MCF 10A (cell line): ENCODE results near the gene CCDC184. TPM values are rescaled to one million over a fixed set of nuclear protein-coding genes. Genes with fewer than 3 reads are reported as not detected.

ENCODE experiments used
- BruUV-seq: library from RNA; stranded (reverse); fragments of 400-500 nt; replicated peaks from 2 replicates; lab custom pipeline; 2021; lab: Mats Ljungman, UMichigan
- CTCF ChIA-PET: fragments of 300-600 bp; sonication (Branson Sonifier 250); formaldehyde crosslinking; extraction: SDS; loops from one replicate; lab custom pipeline; 2021; ENCODE audit warnings: antibody characterized with exemption, inconsistent platforms; lab: Yijun Ruan, JAX
- POLR2A ChIA-PET: fragments of 300-600, 350-650 bp; sonication (Branson Sonifier 250); formaldehyde crosslinking; extraction: SDS; loops from one replicate; lab custom pipeline; 2020; ENCODE audit warnings: antibody characterized with exemption, inconsistent platforms; lab: Yijun Ruan, JAX
- DNase-seq: peaks from one replicate; pipeline ENCODE4 v3.0.0-alpha.2; 2018; ENCODE audit not compliant: unreplicated experiment
- H3K27ac Mint-ChIP-seq: one replicate; pipeline ENCODE4 v1.8.0; 2022; ENCODE audit warnings: mild to moderate bottlenecking, low read depth, mixed read lengths; ENCODE audit not compliant: unreplicated experiment
- H3K27me3 Mint-ChIP-seq: one replicate; pipeline ENCODE4 v1.8.0; 2022; ENCODE audit warnings: mixed read lengths; ENCODE audit not compliant: insufficient read depth, unreplicated experiment
- H3K36me3 Mint-ChIP-seq: one replicate; pipeline ENCODE4 v1.8.0; 2022; ENCODE audit warnings: mild to moderate bottlenecking, moderate library complexity, mixed read lengths; ENCODE audit not compliant: insufficient read depth, unreplicated experiment
- H3K4me1 Mint-ChIP-seq: one replicate; pipeline ENCODE4 v1.8.0; 2022; ENCODE audit warnings: mixed read lengths; ENCODE audit not compliant: insufficient read depth, unreplicated experiment
- H3K4me3 Mint-ChIP-seq: one replicate; pipeline ENCODE4 v1.8.0; 2022; ENCODE audit warnings: mild to moderate bottlenecking, moderate library complexity, mixed read lengths; ENCODE audit not compliant: unreplicated experiment
- H3K9me3 Mint-ChIP-seq: one replicate; pipeline ENCODE4 v1.8.0; 2022; ENCODE audit warnings: mixed read lengths; ENCODE audit not compliant: unreplicated experiment
- CTCF ChIP-seq: fragments of 200-600 bp; IDR thresholded peaks from one replicate; pipeline ENCODE4 v1.8.0; 2022; ENCODE audit warnings: antibody characterized with exemption, mild to moderate bottlenecking; ENCODE audit not compliant: unreplicated experiment
- intact Hi-C: fragments of 100-400 bp; cut with micrococcal nuclease; formaldehyde crosslinking; loops from 2 replicates; pipeline ENCODE4 v1.14.1; 2022
- total RNA-seq: library from RNA; stranded (reverse); gene quantifications from 2 replicates; pipeline ENCODE4 v1.2.3, GENCODE V29; 2022

Gene CCDC184
- total RNA-seq, 1 experiment from 2014 or later, result not detected

GRCh38 chr12:48180857-48181495, 2.5 kb upstream of the CCDC184 start:
- peaks cover 10% of the 10 kb centered on the region for H3K4me1 Mint-ChIP-seq
- intact Hi-C loops, result no loop called here
- H3K27me3 Mint-ChIP-seq, result peaks cover 90% of the 10 kb centered on the region
- H3K27ac Mint-ChIP-seq, result no peak overlapping the region
- no peaks in the 10 kb centered on the region for H3K36me3 Mint-ChIP-seq
- BruUV-seq, result no TSS peak
- H3K9me3 Mint-ChIP-seq, result no peaks in the 10 kb centered on the region
- POLR2A ChIA-PET, result interaction anchor here (0.6 kb wide), 1 partner anchor 424 kb away, joined by 4 read pairs; no protein-coding TSS in a partner anchor
- DNase-seq, result no peak
- CTCF ChIA-PET, result interaction anchor here (0.6 to 2.9 kb wide), 5 partner anchors 8 to 1873 kb away, joined by 3 to 15 read pairs (median 4); no protein-coding TSS in a partner anchor
- no peak overlapping the region for H3K4me3 Mint-ChIP-seq
- TF ChIP-seq CTCF, result no peak

GRCh38 chr12:48182631-48183030, 813 bp upstream of the CCDC184 start:
- no peaks in the 10 kb centered on the region for H3K36me3 Mint-ChIP-seq
- POLR2A ChIA-PET, result no interaction called here
- TF ChIP-seq CTCF, result no peak
- CTCF ChIA-PET, result interaction anchor here (0.6 to 1.2 kb wide), 4 partner anchors 11 to 94 kb away, joined by 3 to 10 read pairs (median 4); no protein-coding TSS in a partner anchor
- peak overlapping the region; percentile 70 for H3K4me3 Mint-ChIP-seq
- DNase-seq, result no peak
- no TSS peak for BruUV-seq
- H3K9me3 Mint-ChIP-seq, result no peaks in the 10 kb centered on the region
- H3K27me3 Mint-ChIP-seq, result peaks cover 87% of the 10 kb centered on the region
- intact Hi-C loops, result no loop called here
- peaks cover 5% of the 10 kb centered on the region for H3K4me1 Mint-ChIP-seq
- no peak overlapping the region for H3K27ac Mint-ChIP-seq

GRCh38 chr12:48183876-48184548, 568 bp downstream of the CCDC184 start:
- no TSS peak for BruUV-seq
- intact Hi-C loops, result no loop called here
- TF ChIP-seq CTCF, result no peak
- Mint-ChIP-seq H3K4me1 (peaks cover 5% of the 10 kb centered on the region), H3K4me3 (peak overlapping the region; percentile 70), H3K9me3 (no peaks in the 10 kb centered on the region), H3K27ac (no peak overlapping the region), H3K27me3 (peaks cover 73% of the 10 kb centered on the region), H3K36me3 (no peaks in the 10 kb centered on the region)
- no peak for DNase-seq
- POLR2A ChIA-PET, result no interaction called here
- CTCF ChIA-PET, result no interaction called here

GRCh38 chr12:48184549-48184922, 1.1 kb downstream of the CCDC184 start:
- BruUV-seq, result no TSS peak
- TF ChIP-seq CTCF, result no peak
- Mint-ChIP-seq H3K27ac (no peak overlapping the region), H3K4me3 (no peak overlapping the region), H3K27me3 (peaks cover 67% of the 10 kb centered on the region), H3K9me3 (no peaks in the 10 kb centered on the region), H3K36me3 (no peaks in the 10 kb centered on the region), H3K4me1 (peaks cover 5% of the 10 kb centered on the region)
- ChIA-PET POLR2A (no interaction called here), CTCF (no interaction called here)
- intact Hi-C loops, result no loop called here
- DNase-seq, result no peak
